Esophagus squamous epithelium (tissue), 5 donors: ENCODE data around the gene MRPS31. TPM values are rescaled to one million over a fixed set of nuclear protein-coding genes. Genes with fewer than 3 reads are reported as not detected.

Experiments used
- DNase-seq: peaks from one replicate; lab custom pipeline; 2025; lab: John Stamatoyannopoulos, UW
- H3K27ac ChIP-seq, 4 donors: fragments of 200-600 bp; sonication (generic); one replicate each; pipeline ENCODE4 v1.5.1; 2016 to 2019; ENCODE audit warnings: mild to moderate bottlenecking in 1 of 4
- H3K27me3 ChIP-seq, 4 donors: fragments of 200-600 bp; sonication (generic); 1 replicate in 3 of 4; 2 replicates in 1 of 4; pipeline versions ENCODE4 v1.5.1 to v1.6.0; 2017 to 2021; ENCODE audit warnings: antibody characterized with exemption in 1 of 4
- H3K36me3 ChIP-seq, 3 donors: fragments of 200-600 bp; sonication (generic); one replicate each; pipeline ENCODE4 v1.5.1; 2016 to 2019
- H3K4me1 ChIP-seq, 3 donors: fragments of 200-600 bp; sonication (generic); one replicate each; pipeline ENCODE4 v1.5.1; 2017 to 2019
- H3K4me3 ChIP-seq, 4 donors: fragments of 200-600 bp; sonication (generic); 1 replicate in 3 of 4; 2 replicates in 1 of 4; pipeline ENCODE4 v1.5.1; 2016 to 2019; ENCODE audit warnings: mild to moderate bottlenecking in 2 of 4, moderate library complexity in 1 of 4
- H3K9me3 ChIP-seq, 3 donors: fragments of 200-600 bp; sonication (generic); one replicate each; pipeline ENCODE4 v1.5.1; 2016 to 2019
- POLR2A ChIP-seq, 4 donors: fragments of 450-650 bp; IDR thresholded peaks; one replicate each; pipeline ENCODE4 v1.6.1; 2017; ENCODE audit warnings: antibody characterized with exemption in 4 of 4, mild to moderate bottlenecking in 4 of 4, moderate library complexity in 3 of 4
- WGBS, 2 donors: methylation state at CpG; one replicate each; pipeline ENCODE4 v1.1.5; 2018; 5-methylcytosine and 5-hydroxymethylcytosine counted together
- intact Hi-C: fragments of 100-400 bp; cut with DNase I; formaldehyde crosslinking; loops from one replicate; pipeline ENCODE4 v1.15.0; 2022
- total RNA-seq, 4 donors: library from RNA; depleted of rRNA; stranded (reverse); fragments of >200 nt; gene quantifications; one replicate each; pipeline ENCODE4 v1.1.0, GENCODE V29; 2016
- TF ChIP-seq, protein P1 (sequence below), 6 experiments: fragments of 450-650 bp in 4 of 6; fragments of 200-600 bp in 2 of 6; sonication (generic) in 2 of 6; IDR thresholded peaks; one replicate each; pipeline ENCODE4 v1.5.1; 2016 to 2019; ENCODE audit warnings: antibody characterized with exemption in 6 of 6, mild to moderate bottlenecking in 4 of 6, moderate library complexity in 4 of 6
- donor health status: DM: yes; HTN: yes; CAD: no.

The MRPS31 gene
- total RNA-seq, 4 donors from 2014 or later: 8.8 to 24.2 (median 18.0) TPM

- TF ChIP-seq, protein P1, sequence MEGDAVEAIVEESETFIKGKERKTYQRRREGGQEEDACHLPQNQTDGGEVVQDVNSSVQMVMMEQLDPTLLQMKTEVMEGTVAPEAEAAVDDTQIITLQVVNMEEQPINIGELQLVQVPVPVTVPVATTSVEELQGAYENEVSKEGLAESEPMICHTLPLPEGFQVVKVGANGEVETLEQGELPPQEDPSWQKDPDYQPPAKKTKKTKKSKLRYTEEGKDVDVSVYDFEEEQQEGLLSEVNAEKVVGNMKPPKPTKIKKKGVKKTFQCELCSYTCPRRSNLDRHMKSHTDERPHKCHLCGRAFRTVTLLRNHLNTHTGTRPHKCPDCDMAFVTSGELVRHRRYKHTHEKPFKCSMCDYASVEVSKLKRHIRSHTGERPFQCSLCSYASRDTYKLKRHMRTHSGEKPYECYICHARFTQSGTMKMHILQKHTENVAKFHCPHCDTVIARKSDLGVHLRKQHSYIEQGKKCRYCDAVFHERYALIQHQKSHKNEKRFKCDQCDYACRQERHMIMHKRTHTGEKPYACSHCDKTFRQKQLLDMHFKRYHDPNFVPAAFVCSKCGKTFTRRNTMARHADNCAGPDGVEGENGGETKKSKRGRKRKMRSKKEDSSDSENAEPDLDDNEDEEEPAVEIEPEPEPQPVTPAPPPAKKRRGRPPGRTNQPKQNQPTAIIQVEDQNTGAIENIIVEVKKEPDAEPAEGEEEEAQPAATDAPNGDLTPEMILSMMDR (IDR thresholded peaks at IDR 0.05): no peak
- no peak for TF ChIP-seq POLR2A (IDR thresholded peaks at IDR 0.05)
Measured at GRCh38 chr13:40796649-40797048, 25.7 kb upstream of the MRPS31 start.

DNA sequence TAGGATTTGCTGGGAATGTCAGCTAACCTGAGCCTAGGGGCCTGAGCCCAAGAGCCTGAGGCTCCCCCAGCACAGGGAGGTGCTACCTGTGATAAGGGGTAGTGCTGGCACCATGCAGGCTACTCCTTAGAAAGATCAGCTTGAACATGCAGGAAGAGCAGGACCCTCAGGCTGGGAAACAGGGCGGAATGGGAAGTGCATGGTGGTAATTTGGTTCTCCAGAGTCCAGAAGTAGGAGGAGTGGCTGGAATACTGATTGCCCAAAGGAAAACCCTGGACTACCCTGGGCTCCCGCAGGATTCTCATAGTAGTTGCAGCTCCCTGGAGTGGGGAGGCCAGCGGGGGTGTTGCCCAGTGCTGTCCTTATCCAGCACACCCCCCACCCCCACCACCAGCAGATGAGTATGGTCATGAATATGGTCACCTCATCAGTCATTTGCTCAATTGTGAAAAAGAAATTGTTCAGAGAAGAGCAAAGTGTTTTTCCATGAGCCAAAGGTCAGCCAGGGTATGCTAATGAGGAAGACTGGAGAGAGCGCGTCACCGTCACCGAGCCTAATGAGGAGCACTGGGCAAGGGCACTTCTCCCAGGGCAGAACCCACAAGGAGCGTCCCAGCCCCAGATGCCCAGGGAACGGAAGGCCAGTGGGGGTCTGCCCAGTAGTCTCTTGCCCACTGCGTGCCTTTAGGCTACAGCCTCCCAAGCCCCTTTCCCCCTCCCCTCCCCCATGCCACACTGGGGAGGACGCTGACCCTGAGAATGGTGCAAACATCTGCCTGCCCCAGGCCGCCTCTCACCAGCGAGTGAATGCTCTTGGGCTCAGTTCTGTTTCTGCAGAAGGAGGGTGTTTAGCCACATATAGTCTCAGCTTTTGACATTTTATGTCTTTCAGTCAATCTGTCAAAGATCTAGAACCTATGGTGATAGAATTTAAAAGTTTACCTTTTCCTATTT is 23.7 kb upstream of the MRPS31 start:
- intact Hi-C loops: no loop called here
- TF ChIP-seq, protein P1 (IDR thresholded peaks at IDR 0.05): no peak
- TF ChIP-seq POLR2A (IDR thresholded peaks at IDR 0.05): no peak
- no peak for DNase-seq
- peaks cover 0 to 12% (median 4%) of the 10 kb centered on the region in 3 donors for H3K4me1 ChIP-seq
- no peak overlapping the region for H3K27ac ChIP-seq
- H3K36me3 ChIP-seq: peaks cover 0 to 62% (median 0%) of the 10 kb centered on the region in 3 donors
- H3K27me3 ChIP-seq: no peaks in the 10 kb centered on the region
- no peak overlapping the region for H3K4me3 ChIP-seq
- H3K9me3 ChIP-seq: no peaks in the 10 kb centered on the region
- 89 to 93% methylated on average over 13 of the region's 13 CpGs for WGBS, 2 donors

More at GRCh38 chr13:40796649-40797048, 25.7 kb upstream of the MRPS31 start:
- H3K27me3 ChIP-seq: no peaks in the 10 kb centered on the region
- no peaks in the 10 kb centered on the region for H3K9me3 ChIP-seq
- intact Hi-C loops: no loop called here
- H3K4me1 ChIP-seq: no peaks in the 10 kb centered on the region
- no peak overlapping the region for H3K27ac ChIP-seq
- H3K36me3 ChIP-seq: peaks cover 0 to 82% (median 0%) of the 10 kb centered on the region in 3 donors
- no peak for DNase-seq
- 93 to 96% methylated on average over 6 of the region's 6 CpGs for WGBS, 2 donors
- no peak overlapping the region for H3K4me3 ChIP-seq

GRCh38 chr13:40793339-40793738 is 22.3 kb upstream of the MRPS31 start:
- intact Hi-C loops: no loop called here
- H3K27me3 ChIP-seq: no peaks in the 10 kb centered on the region
- no peak for DNase-seq
- 89 to 96% methylated on average over 3 of the region's 3 CpGs for WGBS, 2 donors
- no peak for TF ChIP-seq POLR2A (IDR thresholded peaks at IDR 0.05)
- TF ChIP-seq, protein P1 (IDR thresholded peaks at IDR 0.05): no peak
- H3K4me3 ChIP-seq: no peak overlapping the region
- no peak overlapping the region for H3K27ac ChIP-seq
- H3K9me3 ChIP-seq: no peaks in the 10 kb centered on the region
- peaks cover 0 to 18% (median 4%) of the 10 kb centered on the region in 3 donors for H3K4me1 ChIP-seq
- H3K36me3 ChIP-seq: peaks cover 0 to 49% (median 0%) of the 10 kb centered on the region in 3 donors

GRCh38 chr13:40792284-40793051 is 21.5 kb upstream of the MRPS31 start:
- no peak for DNase-seq
- H3K9me3 ChIP-seq: no peaks in the 10 kb centered on the region
- no peak overlapping the region for H3K27ac ChIP-seq
- no peak overlapping the region for H3K4me3 ChIP-seq
- H3K4me1 ChIP-seq: peaks cover 0 to 18% (median 4%) of the 10 kb centered on the region in 3 donors
- 77 to 88% methylated on average over 8 to 10 of the region's 10 CpGs for WGBS, 2 donors
- no peak for TF ChIP-seq POLR2A (IDR thresholded peaks at IDR 0.05)
- TF ChIP-seq, protein P1 (IDR thresholded peaks at IDR 0.05): no peak
- intact Hi-C loops: no loop called here
- peaks cover 0 to 40% (median 0%) of the 10 kb centered on the region in 3 donors for H3K36me3 ChIP-seq
- H3K27me3 ChIP-seq: no peaks in the 10 kb centered on the region
